Neural progenitor cell (in vitro differentiated cells): Measurements from ENCODE around the gene GCN1.

ENCODE experiments used
- CTCF ChIP-seq: fragments of 200-600 bp; sonication (generic); IDR thresholded peaks from 2 replicates; pipeline ENCODE4 v1.5.1; 2017; ENCODE audit warnings: antibody characterized with exemption, mild to moderate bottlenecking
- EZH2 ChIP-seq: fragments of 200-600 bp; sonication (generic); IDR thresholded peaks from 2 replicates; pipeline ENCODE4 v1.6.1; 2017; ENCODE audit warnings: antibody characterized with exemption, mild to moderate bottlenecking, moderate library complexity

GRCh38 chr12:120170631-120171030 lies 23.9 kb downstream of the GCN1 start:
- TF ChIP-seq CTCF (no peak), EZH2 (no peak)
